SK-N-SH treated with all-trans-retinoic acid at 6 μM for 48 hours (cell line): ENCODE results near the gene DENND5B.

ENCODE experiments used
- CREB5 ChIP-seq: fragments of 250-450 bp; sonication (Bioruptor Pico); IDR thresholded peaks from 2 replicates; pipeline ENCODE4 v1.5.1; 2020; ENCODE audit warnings: low read depth, mild to moderate bottlenecking, moderate library complexity
- PATZ1 ChIP-seq: fragments of 250-450 bp; sonication (Bioruptor Pico); IDR thresholded peaks from 2 replicates; pipeline ENCODE4 v1.8.0; 2020; ENCODE audit warnings: mild to moderate bottlenecking, moderate library complexity, borderline replicate concordance
- RARB ChIP-seq: fragments of 250-450 bp; sonication (Bioruptor Pico); IDR thresholded peaks from 2 replicates; pipeline ENCODE4 v1.8.0; 2021; ENCODE audit warnings: mild to moderate bottlenecking, moderate library complexity
- ZFP3 ChIP-seq: fragments of 250-450 bp; sonication (Bioruptor Pico); IDR thresholded peaks from 2 replicates; pipeline ENCODE4 v1.5.0; 2020; ENCODE audit warnings: mild to moderate bottlenecking, moderate library complexity
- ZFP30 ChIP-seq: fragments of 450-650 bp; formaldehyde crosslinking; IDR thresholded peaks from 2 replicates; pipeline ENCODE4 v1.5.0; 2022; ENCODE audit warnings: mild to moderate bottlenecking, moderate library complexity
- TF ChIP-seq, protein P1 (sequence below): fragments of 250-450 bp; sonication (Bioruptor Pico); IDR thresholded peaks from 2 replicates; pipeline ENCODE4 v1.5.1; 2021; ENCODE audit warnings: mild to moderate bottlenecking, moderate library complexity

DNA sequence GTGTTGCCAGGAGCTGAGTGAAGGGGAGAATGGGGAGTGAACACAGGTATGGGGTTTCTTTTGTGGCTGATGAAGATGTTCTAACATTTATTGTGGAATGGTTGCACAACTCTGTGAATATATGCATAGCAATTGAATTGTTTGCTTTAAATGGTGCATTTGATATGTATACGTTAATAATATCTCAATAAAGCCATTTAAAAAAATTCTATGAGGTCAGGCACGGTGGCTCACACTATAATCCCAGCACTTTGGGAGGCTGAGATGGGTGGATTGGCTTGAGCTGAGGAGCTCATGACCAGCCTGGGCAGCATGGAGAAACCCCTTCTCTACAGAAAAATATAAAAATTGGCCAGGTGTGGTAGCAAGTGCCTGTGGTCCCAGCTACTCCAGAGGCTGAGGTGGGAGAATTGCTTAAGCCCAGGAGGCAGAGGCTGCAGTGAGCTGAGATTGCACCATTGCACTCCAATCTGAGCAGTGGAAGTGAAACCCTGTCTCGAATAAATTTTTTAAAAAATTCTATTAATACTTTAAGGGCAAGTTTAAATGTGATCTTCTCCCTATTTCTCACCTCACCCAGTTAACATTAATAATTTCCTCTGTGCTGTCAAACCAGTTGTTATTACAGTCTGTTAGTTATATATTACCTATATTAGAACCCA lies 65.3 kb downstream of the DENND5B start:
- TF ChIP-seq ZFP3 (CRISPR knock-in tag) (no peak), RARB (CRISPR knock-in tag) (no peak), CREB5 (CRISPR knock-in tag) (no peak), ZFP30 (CRISPR knock-in tag) (no peak), PATZ1 (CRISPR knock-in tag) (no peak)
- TF ChIP-seq, protein P1, sequence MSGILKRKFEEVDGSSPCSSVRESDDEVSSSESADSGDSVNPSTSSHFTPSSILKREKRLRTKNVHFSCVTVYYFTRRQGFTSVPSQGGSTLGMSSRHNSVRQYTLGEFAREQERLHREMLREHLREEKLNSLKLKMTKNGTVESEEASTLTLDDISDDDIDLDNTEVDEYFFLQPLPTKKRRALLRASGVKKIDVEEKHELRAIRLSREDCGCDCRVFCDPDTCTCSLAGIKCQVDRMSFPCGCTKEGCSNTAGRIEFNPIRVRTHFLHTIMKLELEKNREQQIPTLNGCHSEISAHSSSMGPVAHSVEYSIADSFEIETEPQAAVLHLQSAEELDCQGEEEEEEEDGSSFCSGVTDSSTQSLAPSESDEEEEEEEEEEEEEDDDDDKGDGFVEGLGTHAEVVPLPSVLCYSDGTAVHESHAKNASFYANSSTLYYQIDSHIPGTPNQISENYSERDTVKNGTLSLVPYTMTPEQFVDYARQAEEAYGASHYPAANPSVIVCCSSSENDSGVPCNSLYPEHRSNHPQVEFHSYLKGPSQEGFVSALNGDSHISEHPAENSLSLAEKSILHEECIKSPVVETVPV (CRISPR knock-in tag): no peak
